GM21423 (cell line): ENCODE results near the gene DNAJC24.
"Not testable (repeated sequence)": the region's sequence is repeated elsewhere in the genome, so short reads cannot be mapped to it uniquely, and the experiment has no call there.

Source experiments
- ATAC-seq: cut with Tn5 transposase; IDR thresholded peaks from one replicate; pipeline ENCODE4 v1.9.1; 2021; ENCODE audit warnings: mild to moderate bottlenecking, moderate library complexity; ENCODE audit not compliant: unreplicated experiment

DNAJC24 gene, protein sequence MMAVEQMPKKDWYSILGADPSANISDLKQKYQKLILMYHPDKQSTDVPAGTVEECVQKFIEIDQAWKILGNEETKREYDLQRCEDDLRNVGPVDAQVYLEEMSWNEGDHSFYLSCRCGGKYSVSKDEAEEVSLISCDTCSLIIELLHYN

GRCh38 chr11:31369348-31370329 lies at the start of gene DNAJC24, which contains the start of gene DCDC1:
Gene DNAJC24, plus strand, starts transcription at chr11:31369860. Its CDS starts 889 bp downstream, at chr11:31370749.
Gene DCDC1, minus strand, starts transcription at chr11:31369739. Its CDS starts 41,459 bp downstream, at chr11:31328280.
- peak; percentile 99 for ATAC-seq

GRCh38 chr11:31321494-31321893 lies 48.2 kb upstream of the DNAJC24 start:
- ATAC-seq = not testable (repeated sequence)

DNA sequence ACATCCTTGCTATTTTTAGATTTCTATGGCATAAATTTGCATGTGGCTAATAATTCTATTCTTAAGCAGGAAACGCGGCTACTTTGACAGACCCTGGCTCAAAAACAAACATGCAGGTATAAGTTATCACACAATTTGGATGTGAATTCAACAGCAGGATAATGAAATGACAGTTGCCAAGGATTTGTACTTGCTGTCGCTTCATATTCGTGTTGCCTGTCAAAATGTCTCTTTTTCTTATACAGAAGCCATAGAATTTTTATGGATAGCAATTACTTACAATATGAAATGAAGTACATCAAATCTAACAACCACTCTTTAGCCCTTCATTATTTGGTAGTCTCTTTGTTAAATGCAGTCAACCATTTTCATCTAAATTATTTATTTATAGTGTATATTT lies 46.5 kb upstream of the DNAJC24 start:
- no peak for ATAC-seq

- no peak for ATAC-seq
Measured at GRCh38 chr11:31325160-31325559, 44.5 kb upstream of the DNAJC24 start.

- peak; percentile 80 for ATAC-seq
Measured at GRCh38 chr11:31326470-31327148, 43.1 kb upstream of the DNAJC24 start.

- ATAC-seq = no peak
Measured at GRCh38 chr11:31327417-31327816, 42.2 kb upstream of the DNAJC24 start.

DNA sequence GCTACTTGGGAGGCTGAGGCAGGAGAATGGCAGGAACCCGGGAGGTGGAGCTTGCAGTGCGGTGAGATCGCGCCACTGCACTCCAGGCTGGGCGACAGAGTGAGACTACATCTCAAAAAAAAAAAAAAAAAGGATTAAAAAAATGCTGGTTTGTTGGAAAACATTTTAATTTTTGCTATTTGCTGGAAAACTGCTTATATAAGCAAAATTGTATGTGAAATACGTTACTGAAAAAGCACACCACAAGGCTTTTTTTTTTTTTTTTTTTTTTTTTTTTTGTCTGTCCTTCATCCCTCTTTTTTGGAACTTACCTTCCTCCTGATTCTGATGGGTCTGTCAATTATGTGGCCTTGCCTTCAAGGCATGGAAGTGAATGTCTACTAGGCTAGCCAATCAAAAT lies 41.0 kb upstream of the DNAJC24 start:
- no peak for ATAC-seq

- ATAC-seq = no peak
Measured at GRCh38 chr11:31337806-31338205, 31.9 kb upstream of the DNAJC24 start.

GRCh38 chr11:31340903-31341572 lies 28.6 kb upstream of the DNAJC24 start:
- no peak for ATAC-seq

DNA sequence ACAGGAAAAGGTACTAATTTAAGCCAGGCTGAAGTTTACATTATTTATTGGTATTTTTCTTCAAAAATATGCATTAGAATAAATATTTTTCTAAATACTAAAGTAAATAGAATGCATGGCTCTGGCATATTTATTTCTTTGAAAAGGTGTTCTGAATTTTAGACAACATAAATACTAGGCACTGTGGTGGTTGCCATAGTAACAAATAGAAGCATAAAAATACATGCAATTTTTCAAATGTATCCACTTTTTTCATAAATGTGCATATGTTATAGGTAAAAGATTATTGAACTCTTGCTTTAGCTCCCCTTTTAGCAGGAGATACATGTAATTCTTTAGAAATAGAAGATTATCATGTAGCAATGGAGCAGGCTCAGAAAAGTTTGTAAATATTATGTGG lies 18.5 kb upstream of the DNAJC24 start:
- no peak for ATAC-seq

DNA sequence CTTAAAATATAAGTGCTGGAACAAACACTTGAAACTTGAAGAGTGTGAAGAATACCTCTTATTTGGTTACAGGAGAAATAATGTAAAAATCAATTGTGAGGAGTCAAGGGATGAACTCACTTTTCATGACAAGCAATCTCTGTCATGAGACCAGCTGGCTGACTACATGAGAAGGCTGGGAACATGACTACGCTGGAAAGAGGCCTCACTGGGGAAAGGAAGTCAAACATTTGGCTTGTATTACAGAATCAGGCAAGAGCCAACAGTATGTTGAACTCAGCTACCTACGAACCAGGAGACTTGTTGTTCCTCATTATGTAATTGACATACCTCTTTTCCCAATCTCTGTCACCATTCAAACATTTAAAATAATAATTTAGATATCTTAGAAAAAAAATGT lies 14.5 kb upstream of the DNAJC24 start:
- no peak for ATAC-seq

DNA sequence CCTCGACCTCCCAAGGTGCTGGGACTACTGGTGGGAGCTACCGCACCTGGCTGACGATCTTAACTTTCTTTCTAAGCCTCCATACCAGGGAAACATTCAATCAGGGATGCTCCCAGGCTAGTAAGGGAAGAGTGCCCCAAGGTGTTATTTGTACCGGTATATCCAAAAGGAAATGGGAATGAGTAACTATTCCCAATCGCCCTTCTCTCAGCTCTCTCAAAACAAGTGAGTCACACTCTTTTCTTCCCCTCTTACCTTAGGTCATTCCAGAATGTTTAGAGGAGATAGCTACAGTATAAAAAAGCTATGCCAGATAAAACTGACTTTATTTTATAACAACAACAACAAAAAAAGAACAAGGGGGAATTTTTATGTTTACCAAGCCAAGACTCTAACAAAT lies 13.8 kb upstream of the DNAJC24 start:
- ATAC-seq = no peak

- ATAC-seq = no peak
Measured at GRCh38 chr11:31361743-31362142, 7.9 kb upstream of the DNAJC24 start.

- ATAC-seq = no peak
Measured at GRCh38 chr11:31366795-31367194, 2.9 kb upstream of the DNAJC24 start.

- ATAC-seq = no peak
Measured at GRCh38 chr11:31375879-31376278, 6.2 kb downstream of the DNAJC24 start.

DNA sequence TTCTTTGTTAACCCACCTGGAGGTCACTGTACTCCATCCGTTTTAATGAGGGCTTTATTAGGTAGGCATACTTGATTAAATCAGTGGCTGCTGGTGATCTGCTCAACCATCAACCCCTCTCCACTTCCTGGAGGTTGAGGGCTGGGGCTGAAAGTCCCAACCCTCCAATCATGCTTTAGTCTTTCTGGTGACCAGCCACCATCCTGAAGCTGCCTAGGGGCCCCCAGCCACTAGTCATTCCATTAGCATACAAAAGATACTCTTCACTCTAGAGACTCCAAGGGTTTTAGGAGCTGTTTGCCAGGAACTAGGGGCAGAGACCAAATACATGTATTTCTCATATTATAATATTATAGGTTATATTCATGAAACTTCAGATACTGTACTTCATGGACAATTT lies 13.5 kb downstream of the DNAJC24 start:
- no peak for ATAC-seq

GRCh38 chr11:31387379-31387778 lies 17.7 kb downstream of the DNAJC24 start:
- ATAC-seq = no peak

DNA sequence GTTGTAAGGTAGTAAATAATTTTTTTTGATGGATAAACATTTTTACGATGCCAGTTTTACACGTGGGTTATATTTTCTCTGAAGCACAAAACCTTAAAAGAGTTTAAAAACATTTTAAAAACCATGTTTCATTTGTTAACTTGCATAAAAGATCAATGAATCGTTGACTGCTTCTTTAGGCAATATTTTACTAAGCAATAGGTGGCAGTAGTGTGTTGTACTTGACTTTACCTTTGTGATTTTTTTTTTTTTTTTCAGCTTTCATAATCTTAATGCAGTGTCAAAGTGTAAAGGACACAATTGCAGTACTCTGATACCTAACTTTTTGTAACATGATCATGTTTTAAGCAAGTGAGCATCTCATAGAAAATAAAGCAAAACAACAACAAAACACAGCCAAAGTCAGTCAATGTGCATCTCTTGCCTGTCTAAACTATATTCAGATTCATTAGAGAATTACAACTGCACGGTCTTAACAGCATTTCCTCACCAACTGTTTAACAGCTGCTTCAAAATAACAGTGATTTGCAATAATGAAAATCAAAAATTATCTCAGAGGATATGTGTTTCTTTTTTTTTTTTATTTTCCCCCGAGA lies 27.7 kb downstream of the DNAJC24 start:
- no peak for ATAC-seq

DNA sequence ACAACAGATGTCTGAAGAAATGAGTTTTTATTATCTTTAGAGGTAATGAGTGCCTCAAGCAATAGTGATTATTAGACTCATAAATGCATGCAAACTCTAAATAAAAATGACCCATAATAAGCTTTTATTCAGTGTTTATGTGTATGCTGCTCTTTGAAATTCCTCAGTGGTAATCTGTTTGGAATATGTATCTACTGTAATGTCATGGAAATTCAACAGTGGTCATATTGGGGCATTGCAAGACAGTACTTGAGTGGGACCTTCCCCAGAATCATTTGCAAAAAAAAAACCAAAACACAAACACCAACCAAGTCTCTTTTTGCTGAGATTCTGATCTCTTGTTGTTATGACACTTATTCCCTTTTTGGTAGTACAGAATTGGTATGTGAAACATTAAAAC lies 35.0 kb downstream of the DNAJC24 start:
- ATAC-seq = no peak

DNA sequence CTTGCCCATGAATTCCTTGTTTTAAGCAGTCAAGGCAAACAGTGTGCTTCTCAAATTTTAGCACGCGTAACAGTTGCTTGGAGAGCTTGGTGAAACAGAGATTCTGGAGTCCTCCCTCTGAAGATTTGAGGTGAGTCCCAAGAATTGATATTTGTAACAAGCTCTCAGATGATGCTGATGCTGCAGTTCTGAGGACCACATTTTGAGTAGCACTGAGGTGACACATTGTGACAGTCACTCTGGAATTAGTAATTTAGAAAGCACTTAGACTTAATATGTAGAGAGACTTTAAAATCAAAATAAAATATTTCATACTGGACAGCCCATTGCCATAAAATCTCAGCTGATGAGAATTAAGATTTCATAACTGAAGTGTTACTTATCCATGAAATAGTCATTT lies 38.5 kb downstream of the DNAJC24 start:
- ATAC-seq = no peak

- no peak for ATAC-seq
Measured at GRCh38 chr11:31412946-31413345, 43.3 kb downstream of the DNAJC24 start.
